T-helper 2 cell (primary cell): ENCODE measurements around the gene SLC22A14.
"Not testable (repeated sequence)": the region's sequence is repeated elsewhere in the genome, so short reads cannot be mapped to it uniquely, and the experiment has no call there.

Experiments used
- DNase-seq, 5 experiments: peaks; one replicate each; pipeline versions ENCODE4 v3.0.0 to v3.0.0-alpha.2; 2012 to 2022

SLC22A14 gene

DNA sequence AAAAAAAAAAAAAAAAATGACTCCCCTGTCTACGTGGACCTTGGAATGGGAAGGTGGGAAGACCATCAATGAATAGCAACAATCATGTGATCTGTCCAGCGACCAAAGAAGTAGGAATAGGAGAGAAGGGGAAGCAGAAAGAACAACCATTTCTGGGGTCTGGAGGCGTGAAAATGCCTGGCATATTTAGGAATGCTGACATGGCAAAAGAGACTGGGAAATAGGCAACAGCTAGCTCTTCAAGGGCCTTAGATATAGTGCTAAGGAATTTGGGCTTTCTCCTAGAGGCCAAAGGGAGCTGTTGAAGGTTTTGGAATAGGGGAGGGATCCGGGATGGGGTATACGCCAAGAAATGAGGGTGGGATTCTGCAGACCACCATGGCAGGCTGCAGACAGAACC, 10.5 kb upstream of the SLC22A14 start:
- no peak for DNase-seq

DNA sequence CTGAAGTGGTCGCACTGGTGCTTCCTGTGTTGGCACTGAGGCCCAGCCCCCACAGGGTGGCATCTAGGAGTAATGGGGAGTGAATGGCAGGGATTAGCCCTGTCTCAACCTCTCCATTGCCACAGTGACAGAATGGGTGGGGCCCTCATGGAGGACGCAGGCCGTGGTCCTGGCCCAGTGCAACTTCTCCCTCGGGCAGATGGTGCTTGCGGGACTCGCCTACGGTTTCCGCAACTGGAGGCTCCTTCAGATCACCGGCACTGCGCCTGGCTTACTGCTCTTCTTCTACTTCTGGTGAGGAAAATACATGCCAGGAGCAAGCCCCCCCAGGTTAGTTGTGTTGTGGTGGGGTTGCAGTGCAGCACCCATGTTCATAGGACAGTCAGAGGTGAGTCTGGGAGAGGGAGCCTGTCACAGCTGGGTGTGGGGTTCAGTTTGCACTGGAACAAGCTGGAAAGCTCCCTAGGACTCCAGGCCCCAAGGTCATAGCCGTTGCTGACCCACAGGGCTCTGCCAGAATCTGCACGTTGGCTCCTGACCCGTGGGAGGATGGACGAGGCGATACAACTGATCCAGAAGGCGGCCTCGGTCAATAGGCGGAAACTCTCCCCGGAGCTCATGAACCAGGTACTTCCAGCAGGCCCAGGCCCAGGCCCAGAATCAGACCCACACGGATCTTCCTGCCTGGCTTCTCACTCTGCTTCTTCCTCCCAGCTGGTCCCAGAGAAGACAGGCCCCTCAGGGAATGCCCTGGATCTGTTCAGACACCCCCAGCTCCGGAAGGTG, 7.0 kb upstream of the SLC22A14 start:
- DNase-seq: no peak

DNA sequence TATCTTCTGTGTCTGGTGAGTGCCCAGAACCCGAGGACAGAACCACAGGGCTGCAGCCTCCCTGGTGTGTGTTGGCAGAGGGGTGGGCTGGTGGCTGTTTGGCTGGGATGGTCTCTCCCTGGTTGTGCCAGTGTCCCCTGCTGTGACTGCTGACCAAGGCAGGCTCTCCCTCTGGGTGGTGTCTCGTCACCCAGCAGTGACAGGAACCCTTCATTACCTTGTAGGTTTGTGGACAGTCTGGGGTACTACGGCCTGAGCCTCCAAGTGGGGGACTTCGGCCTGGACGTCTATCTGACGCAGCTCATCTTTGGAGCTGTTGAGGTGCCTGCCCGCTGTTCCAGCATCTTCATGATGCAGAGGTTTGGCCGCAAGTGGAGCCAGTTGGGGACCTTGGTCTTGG, 6.4 kb upstream of the SLC22A14 start:
- DNase-seq: no peak

DNA sequence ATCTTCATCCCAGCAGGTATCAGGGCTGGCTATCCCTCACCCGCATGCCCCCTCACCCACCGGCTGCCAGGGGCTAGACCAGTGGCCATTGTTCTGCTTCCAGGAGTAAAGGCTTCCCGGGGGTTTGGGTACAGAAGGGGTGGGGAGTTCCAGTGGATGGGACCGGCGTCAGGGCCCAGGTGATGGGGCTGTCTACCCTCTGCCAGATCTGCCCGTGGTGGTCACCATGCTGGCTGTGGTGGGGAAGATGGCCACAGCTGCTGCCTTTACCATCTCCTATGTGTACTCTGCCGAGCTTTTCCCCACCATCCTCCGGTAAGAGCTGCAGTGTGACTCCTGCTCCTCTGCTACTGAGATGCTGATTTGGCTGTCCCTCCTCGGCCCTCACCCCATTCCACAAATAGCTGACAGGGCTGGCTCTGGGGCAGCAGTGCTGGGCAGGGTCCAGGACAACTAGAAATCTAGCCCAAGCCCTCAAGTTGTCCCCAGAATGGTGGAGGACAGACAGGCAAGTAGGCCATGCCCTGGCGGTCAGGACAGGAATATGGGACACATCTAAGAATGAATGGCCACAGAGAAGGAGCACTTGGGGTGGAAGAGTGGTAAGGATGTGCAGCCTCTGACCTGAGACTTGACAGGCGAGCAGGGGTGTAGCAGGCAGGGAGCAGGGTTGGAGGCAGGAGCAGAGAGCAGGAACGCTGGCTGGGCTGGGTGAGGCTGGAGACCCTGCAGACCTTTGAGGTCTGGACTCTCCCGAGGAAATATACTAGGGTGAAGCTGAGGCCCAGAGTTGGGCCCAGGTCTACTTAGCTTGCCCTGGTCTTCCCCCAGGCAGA, 5.8 kb upstream of the SLC22A14 start:
- no peak for DNase-seq

DNA sequence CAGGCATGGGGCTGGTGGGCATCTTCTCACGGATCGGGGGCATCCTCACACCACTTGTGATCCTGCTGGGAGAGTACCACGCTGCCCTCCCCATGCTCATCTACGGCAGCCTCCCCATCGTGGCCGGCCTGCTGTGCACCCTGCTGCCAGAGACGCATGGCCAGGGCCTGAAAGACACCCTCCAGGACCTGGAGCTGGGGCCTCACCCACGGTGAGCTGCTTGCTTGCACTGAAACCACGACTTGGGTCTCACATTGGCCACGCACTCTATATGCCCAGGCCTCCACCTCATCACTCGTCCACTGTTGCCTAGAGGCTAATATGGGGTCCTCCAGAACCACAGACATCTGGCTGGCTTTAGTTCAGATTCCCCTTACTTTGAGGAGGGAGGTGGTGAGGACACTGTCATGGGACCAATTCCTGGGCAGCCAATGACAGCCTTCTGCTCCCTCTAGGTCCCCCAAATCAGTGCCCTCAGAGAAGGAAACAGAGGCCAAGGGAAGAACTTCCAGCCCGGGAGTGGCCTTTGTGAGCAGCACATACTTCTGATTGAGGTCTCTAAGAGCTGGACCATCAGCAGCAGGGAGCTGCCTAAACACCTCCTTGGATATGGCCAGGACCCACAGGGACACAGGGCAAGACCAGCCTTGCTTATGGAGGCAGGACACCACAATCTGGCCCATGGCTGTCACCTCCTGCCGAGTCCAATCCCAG, 5.0 kb upstream of the SLC22A14 start:
- no peak for DNase-seq

DNA sequence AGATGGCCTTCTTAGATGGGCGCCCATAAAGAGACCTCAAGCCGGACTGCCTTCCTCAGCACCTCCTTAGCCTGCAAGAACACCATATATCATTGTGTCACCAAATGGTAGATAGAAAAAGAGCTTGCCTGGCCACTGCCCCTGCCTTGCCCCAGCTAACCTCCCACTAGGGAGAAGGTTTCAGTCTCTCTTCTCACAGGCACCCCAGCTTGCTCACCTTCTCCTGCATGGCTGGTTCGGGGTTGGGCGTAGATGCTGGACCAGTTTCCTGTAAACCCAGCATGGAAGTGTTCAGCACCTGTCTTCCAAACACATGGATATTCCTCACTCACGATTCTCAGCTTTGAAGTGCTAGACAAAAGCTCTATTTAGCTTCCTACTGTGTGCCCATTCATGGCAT, 3.3 kb upstream of the SLC22A14 start:
- no peak for DNase-seq

DNA sequence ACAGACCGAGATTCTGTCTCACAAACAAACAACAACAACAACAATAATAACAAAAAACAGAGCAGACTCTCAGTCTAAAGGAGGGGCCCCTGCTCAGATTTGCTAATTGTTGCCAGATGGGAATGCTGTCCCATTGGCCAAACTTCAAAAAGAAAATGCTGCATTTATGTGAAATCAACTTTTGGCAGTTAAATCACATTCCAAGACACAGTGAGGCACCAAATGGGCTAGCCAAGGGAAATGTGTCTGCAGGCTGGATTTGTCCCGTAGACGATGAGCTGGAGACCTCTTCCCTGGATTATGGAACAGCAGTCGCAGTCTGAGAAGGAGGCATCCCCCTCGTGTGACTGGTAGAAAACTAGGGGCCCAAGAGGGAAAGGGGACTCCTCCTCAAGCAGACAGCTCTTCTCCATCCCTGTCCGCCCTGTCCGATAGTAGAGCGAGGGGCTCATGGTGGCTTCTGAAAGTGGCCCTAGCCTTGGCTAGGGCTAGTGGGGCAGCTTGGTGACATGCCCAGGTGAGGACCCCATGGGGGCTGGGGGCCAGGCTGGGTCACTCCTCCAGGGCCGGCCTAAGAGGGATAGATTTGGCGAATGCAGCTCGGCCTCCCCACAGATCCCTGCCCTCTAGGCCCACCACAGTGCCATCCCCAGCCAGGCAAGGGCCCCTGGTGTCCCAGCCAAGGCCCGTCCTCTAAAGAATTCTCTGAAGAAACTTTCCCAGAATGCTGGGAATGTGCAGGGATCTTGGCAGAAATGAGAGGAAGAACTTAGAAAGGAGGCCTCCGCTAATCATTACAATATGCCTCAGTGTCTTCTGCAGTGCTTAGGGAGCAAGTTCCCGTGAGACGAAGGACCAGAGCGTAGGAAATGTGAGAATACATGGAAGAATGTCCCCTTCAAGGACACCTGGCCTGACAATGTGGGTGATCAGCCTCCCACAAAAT, 2.0 kb downstream of the SLC22A14 start:
- DNase-seq: no peak

DNA sequence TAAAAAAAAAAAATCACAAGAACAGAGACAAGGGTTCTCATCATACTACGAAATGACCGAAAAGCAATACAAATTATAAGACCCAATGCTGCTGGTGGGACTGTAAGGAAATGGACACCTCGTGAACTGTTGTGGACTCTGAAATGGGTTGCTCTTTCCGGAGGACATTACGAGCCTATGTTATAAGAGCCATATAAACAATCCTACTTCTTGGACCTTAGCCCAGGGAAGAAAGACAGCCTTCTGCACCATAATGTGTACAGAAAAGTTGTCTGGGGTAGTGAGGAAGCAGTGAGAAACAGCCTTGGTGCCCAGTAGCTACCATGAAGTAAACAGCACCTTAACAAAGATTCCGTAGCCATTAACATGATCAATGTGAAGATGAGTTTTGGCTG, 2.7 kb downstream of the SLC22A14 start:
- no peak for DNase-seq

DNA sequence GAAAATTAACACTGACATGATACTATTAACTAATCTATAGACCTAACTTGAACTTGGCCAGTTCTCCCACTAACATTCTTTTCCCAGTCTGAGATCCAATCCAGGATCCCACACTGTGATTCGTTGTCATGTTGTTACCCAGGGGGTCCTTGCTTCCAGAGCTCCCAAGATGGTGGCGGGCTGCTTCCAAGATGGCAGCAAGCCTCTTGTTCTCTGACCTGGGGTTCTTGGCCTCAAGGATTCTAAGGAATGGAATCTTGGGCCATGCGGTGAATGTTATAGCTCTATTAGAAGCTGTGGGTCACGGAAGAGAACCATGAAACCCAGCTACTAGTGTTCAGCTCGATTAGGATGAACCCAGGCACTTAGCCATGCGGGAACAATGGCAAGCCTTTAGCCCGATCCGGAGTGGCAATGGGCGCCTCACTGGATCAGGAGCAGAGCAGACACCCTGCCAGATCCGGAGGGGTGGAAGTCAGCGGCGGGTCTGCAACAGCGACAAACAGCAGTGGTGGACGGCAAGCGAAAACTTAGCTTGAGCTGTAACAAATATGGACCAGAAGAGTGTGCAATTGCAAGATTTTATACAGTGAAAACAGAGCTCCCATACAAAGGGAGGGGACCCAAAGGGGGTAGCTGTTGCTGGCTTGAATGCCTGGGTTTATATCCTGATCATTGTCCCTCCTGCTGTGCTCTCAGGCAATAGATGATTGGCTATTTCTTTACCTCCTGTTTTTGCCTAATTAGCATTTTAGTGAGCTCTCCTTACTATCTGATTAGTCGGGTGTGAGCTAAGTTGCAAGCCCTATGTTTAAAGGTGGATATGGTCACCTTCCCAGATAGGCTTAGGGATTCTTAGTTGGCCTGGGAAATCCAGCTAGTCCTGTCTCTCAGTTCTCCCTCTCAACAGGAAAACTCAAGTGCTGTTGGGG, 7.5 kb downstream of the SLC22A14 start:
- DNase-seq: not testable (repeated sequence)

DNA sequence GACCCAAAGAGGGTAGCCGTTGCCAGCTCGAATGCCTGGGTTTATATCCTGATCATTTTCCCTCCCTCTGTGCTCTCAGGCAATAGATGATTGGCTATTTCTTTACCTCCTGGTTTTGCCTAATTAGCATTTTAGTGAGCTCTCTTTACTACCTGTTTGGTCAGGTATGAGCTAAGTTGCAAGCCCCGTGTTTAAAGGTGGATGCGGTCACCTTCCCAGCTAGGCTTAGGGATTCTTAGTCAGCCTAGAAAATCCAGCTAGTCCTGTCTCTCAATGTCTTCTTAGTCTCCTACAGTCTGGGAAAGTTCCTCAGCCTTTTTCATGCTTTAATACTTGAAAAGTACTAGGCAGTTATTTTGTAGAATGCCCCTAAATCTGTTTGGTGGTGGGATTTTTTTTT, 15.0 kb downstream of the SLC22A14 start:
- DNase-seq: not testable (repeated sequence)

DNA sequence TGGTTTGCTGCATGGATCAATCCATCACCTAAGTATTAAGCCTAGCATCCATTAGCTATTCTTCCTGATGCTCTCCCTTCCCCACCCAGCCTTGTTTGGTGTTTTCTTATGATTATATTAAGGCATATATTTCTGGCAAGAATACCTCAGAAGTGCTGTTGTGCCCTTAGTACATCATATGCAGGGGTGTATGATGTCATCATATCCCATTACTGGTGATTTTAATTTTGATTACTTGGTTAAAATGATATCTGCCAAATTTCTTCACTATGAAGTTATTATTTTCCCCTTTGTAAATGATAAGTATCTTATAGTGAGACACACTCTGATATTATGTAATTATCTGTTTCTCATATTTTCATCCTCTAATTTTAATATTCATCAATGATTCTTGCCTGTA, 15.4 kb downstream of the SLC22A14 start:
- DNase-seq: no peak

DNA sequence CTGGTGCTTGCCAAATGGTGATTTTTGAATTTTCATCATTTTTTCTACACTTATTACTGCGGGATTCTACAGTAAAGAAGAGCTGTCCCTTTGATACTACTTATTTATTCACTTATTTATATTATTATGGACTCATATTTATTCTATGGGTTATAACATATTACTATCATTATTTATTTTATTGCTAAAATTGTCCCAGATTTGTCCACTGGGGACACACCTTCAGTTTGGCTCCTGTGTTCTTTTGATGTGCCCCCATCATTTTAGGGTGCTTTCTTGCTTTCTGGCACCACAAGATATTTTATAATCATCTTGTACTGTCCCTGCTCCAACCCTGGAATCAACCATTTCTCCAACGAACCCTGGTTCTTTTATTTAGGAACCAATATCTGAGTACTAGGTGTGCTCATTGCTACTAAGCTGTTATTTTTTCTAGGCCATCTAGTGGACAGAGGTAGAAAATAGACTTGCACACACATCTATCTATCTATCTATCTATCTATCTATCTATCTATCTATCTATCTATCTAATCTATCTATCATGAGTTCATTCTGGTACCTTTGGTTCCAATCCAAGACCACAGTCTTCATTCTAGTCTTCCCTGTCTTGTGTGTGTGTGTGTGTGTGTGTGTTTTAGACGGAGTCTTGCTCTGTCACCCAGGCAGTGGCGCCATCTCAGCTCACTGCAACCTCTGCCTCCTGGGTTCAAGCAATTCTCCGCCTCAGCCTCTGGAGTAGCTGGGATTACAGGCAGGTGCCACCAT, 16.0 kb downstream of the SLC22A14 start:
- no peak for DNase-seq

DNA sequence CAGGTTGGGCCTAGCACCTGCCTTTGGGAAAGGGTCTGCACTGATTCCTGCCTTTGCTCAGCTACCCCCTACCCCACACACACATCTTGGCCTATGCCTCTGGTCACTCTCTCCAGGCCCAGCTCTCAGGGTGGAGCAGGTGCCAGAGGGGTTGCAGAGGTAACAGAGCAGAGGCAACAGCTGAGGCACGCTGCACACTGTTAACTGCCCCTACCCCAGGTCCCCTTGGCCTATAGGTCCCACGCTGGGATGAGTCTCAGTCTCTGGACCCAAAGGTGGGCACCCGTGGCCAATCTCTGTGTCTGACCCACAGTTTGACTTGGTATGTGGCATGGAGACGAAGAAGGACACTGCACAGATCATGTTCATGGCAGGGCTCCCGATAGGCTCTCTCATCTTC, 24.8 kb downstream of the SLC22A14 start:
- no peak for DNase-seq

DNA sequence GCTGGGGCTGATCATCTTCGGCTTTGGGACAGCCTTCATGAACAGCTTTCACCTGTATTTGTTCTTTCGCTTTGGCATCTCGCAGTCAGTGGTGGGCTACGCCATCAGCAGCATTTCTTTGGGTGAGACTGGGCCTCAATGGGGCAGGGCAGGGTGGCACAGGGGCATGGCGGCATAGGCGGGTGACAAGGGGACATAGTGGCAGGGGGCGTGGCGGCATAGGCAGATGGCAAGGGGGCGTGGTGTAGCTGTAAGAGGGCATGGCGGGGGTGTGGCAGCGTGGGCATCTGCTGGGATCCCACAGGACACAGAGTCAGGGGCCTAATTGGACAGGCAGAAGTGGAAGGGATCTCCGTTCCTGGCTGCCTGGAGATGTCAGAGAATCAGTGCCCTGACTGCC, 25.5 kb downstream of the SLC22A14 start:
- DNase-seq: no peak

DNA sequence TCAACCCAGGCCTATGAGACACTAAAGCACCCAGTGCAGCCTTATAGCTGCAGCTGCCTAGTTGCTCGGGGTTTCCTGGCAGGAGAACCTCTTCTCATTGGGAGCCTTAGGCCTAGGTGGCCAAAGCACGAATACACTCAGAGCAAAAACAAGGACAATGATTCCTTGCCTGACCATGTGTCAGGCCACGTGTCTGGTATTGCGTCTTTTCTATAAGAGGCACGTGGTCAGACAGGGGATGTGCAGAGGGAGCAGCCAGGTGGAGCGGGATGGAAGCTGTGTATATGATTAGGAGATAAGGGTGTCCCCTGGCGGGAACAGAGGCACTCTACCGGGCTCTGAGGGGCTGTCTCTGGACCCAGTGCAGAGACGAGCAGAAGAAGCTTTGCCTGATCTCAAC, 26.4 kb downstream of the SLC22A14 start:
- no peak for DNase-seq

DNA sequence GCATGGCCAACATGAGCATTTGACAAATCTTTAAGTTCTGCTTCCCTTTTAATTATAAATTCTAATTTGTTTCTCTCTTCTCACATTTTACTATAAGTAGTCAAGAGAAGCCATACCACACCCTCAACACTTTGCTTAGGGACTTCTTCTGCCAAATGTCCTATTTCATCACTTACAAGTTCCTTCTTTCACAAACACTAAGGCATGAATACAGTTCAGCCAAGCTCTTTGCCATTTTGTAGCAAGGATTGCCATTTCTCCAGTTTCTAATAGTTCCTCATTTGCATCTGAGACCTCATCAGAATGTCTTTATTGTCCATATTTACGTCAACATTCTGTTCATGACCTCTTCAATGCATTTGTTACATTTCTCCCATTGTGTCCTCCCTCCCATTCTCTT, 29.4 kb downstream of the SLC22A14 start:
- DNase-seq: no peak

DNA sequence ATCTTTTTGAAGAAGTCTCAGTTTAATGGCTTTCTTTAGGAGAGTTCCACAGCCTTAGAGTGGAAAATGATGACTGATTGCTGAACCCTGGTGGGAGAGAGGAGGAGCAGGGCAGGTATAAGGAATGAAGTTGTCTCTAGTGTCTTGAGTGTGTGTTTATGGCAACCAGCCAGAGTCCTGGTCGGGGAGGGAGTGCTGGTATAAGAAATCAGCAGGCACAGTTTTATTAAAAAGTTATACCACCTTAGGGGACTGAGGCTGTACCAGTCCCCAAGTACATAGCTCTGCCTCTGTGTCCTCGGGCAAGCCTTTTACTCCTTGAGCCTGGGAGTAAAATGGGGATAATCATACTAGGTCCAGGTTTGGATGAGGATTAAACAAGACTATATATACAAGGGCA, 29.8 kb downstream of the SLC22A14 start:
- DNase-seq: no peak

DNA sequence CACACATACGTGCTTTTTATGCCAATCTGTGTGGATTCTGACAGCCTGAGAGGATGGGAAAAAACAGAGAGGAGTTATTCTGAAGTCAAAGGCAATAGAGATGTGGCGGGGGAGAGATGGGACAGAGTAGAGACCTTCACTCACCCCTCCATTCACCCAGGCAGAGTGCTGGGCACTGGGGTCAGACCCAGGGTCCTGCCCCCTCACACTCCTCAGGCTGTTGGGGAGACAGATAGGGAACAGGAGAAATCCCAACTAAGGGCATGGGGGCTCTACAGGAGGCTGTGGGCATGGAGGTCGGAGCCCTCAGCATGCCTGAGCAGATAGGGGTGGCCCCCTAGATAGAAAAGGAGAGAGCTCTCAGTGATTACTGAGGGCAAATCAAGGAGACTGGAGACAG, 30.3 kb downstream of the SLC22A14 start:
- no peak for DNase-seq

DNA sequence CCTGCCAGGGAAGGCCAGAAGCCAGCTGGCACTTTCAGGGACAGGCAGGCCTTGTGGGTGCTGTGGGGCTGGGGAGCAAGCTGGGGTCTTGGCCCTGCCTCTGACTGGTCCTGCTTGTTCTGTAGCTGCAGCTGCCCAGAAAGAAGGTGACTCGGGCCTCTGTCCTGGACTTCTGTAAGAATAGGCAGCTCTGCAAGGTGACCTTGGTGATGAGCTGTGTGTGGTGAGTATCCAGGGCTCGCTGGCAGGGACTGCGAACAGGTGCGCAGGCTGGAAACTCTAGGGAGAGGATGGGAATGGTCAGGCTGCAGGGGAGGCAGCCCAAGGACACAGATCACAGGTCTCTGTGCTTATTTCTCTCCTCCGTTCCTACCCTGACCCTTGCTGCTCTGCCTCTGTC, 31.2 kb downstream of the SLC22A14 start:
- no peak for DNase-seq

DNA sequence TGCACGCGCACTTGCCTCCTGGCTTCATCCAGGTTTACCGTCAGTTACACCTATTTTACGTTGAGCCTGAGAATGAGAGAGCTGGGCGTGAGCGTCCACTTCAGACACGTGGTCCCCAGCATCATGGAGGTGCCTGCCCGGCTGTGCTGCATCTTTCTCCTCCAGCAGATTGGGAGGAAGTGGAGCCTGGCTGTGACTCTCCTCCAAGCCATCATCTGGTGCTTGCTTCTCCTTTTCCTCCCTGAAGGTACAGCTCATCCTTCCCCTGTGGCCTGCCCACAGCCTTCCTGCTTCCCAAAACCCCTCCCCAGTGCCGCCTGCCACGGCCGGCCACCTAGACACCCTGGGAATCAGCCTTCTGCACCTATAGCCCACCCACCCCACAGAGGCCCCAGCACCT, 31.6 kb downstream of the SLC22A14 start:
- no peak for DNase-seq
